Activated CD4-positive, alpha-beta T cell treated with anti-CD3 and anti-CD28 coated beads for 48 hours (primary cell): Measurements from ENCODE around the gene MPLKIP.
"Not testable (repeated sequence)": the region's sequence is repeated elsewhere in the genome, so short reads cannot be mapped to it uniquely, and the experiment has no call there.

Source experiments
- DNase-seq: peaks from one replicate; pipeline ENCODE4 v3.0.0-alpha.2; 2020

The MPLKIP gene

GRCh38 chr7:40134428-40135316 lies at the start of gene MPLKIP, which contains the start of gene SUGCT:
Gene MPLKIP, minus strand, starts transcription at chr7:40134622. Its CDS starts 55 bp downstream, at chr7:40134567.
Gene SUGCT, plus strand, starts transcription at chr7:40135005.
- DNase-seq, result peak; percentile 89

GRCh38 chr7:40182452-40182851 lies 48.0 kb upstream of the MPLKIP start:
- DNase-seq, result no peak

DNA sequence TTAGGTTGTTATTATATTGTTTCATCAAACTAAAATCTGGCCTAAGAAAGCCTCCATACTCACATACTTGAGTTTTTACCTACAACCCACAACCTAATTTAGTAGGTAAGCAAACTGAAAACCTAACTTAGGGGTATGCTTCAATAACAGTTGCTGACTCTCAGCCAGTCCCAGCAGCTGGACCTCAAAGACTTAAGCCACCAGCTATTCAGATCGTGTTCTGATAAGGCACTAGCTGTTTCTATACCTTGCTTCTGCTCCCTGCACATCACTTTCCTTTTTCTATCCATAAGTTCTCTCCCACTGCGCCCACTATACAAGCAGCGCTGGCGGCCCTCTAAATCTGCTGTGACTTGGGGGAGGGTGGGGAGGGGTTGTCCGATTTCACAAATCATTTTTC lies 42.6 kb upstream of the MPLKIP start:
- DNase-seq, result no peak

DNA sequence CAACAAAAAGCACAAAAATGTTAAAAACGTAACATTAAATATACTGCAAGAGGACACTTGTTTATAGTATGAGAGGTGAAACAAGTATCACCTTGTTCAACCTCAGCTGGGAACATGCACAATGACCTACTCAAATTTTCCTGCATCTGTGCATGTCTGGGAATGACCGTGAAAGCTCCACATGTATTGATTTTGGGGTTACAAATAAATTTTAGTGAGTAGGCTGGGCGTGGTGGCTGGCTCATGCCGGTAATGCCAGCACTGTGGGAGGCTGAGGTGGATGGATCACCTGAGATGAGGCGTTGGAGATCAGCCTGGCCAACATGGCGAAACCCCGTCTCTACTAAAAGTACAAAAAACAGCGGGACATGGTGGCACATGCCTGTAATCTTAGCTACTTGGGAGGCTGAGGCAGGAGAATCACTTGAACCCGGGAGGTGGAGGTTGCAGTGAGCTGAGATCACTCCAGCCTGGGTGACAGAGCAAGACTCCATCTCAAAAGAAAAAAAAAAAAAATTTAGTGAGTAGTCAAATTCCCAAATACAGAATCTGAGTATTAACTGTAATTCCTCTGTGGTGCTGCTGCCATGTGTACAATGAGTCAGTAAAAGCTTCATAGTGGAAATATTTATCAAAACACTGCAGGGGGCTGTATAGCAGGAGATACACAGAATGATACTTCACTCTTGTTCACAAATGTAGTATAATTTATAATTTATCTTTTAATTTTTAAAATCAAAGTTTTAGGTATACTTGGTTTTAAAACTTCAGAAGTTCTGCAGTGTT lies 41.5 kb upstream of the MPLKIP start:
- DNase-seq, result no peak

DNA sequence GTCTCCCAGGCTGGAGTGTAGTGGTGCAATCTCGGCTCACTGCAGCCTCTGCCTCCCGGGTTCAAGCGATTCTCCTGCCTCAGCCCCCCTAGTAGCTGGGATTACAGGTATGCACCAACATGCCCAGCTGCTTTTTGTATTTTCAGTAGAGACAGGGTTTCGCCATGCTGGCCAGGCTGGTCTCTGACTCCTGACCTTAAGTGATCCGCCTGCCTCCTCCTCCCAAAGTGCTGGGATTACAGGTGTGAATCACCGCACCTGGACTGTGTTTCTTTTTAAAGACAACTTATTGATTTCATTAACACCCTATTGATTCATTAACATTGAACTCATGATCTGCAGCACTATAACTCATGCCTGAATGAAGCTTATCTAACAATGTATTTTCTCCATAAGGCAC lies 40.8 kb upstream of the MPLKIP start:
- DNase-seq, result not testable (repeated sequence)

GRCh38 chr7:40173121-40173520 lies 38.7 kb upstream of the MPLKIP start:
- DNase-seq, result not testable (repeated sequence)

GRCh38 chr7:40168266-40168665 lies 33.8 kb upstream of the MPLKIP start:
- DNase-seq, result not testable (repeated sequence)

DNA sequence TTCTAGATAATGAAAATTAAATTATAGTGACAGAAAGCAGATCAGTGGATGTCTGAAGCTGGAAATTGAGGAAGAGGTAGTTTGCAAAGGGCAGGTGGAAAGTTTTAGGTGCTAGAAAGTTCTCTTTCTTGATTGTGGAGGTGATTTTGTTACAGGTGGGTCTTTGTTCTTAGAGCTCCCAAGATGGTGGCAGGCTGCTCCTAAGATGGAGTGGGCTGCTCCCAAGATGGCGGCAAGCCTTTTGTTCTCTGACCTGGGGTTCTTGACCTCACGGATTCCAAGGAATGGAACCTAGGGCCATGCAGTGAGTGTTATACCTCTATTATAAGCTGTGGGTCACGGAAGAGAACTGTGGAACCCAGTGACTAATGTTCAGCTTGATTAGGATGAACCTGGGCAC lies 32.9 kb upstream of the MPLKIP start:
- DNase-seq, result no peak

GRCh38 chr7:40165216-40165615 lies 30.8 kb upstream of the MPLKIP start:
- DNase-seq, result no peak

GRCh38 chr7:40162516-40162915 lies 28.1 kb upstream of the MPLKIP start:
- DNase-seq, result no peak

DNA sequence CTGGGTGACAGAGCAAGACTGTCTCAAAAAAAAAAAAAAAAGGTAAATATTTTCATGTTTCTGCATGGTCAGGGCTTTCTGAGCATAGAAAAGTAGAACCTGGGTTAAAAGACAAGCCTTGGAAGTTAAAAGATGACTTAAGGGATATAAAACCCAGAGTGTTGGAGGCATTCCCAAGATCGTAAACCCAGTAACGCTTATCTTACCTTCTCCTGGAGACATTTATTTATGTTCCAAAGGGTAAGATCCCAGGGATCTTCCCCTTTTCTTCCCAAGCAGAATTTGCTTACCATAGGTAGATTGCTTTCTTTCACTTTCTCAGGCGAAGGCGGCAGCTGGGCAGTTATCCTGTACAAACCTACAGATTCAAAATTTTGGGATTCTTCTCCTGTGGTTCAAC lies 22.6 kb upstream of the MPLKIP start:
- no peak for DNase-seq

DNA sequence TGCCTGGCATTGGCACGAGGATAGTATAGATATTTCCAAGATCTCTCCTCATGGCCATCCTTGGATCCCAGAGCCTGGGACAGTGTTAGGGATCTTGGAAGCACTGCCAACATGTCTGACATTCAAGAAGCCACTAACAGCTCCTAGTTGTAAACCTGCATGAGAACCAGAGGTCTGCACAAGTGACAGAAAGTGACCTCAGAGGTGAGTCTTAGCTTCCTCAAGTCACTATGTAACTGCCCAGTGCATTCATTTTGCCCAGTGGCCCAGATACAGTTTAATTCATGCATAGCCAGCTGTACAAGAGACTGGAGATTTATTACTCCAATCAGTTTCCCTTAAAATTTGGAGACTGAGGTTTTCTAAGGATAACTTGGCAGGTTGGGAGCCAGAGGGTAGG lies 17.1 kb upstream of the MPLKIP start:
- DNase-seq, result no peak

- no peak for DNase-seq
Observed at GRCh38 chr7:40148671-40149070, 14.2 kb upstream of the MPLKIP start.

DNA sequence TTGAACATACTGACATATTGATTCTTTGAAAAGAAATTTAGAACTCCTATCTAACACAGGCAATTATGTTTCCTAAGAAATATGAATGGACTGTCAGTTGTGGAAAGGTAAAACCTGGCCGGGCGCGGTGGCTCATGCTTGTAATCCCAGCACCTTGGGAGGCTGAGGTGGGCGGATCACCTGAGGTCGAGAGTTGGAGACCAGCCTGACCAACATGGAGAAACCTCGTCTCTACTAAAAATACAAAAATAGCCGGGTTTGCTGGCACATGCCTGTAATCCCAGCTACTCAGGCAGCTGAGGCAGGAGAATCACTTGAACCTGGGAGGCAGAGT lies 13.8 kb upstream of the MPLKIP start:
- DNase-seq, result not testable (repeated sequence)

DNA sequence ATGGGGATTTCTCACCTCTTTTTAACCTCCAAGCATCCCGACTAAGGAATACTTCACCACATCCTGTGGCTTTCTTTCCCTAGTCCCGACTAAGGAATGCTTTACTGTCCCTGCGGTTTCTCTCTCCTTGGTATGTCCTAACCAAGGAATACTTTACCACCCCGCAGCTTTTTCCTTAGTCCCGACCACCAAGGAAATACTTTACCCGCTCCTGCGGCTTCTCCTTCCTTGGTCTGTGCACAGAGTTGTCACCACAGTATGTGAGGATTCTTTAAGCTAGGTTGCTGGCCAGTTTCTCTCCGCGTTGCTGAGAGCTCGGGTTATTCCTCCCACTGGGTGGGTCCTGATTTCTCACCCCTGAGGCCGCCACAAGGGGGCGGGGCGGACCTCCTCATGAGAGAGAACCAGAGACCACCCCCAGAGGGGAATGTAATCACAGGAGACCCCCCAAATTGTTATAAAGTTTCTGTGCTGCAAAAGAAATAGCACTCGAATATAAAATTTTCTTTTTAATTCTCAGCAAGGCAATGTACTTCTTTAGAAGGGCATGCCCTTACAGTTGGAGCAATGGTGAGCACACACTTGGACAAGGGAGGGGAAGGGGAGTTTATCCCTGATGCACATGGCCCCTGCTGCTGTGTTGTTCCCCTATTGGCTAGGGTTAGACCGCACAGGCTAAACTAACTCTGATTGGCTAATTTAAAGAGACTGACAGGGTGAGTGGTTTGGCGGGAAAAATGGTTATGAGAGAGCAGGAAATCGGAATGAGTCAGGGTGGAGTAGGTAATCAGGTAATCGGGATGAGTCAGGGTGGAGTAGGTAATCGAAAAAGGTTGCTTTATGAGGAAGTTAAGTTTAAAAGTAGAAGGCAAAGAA lies 13.2 kb upstream of the MPLKIP start:
- DNase-seq, result no peak

DNA sequence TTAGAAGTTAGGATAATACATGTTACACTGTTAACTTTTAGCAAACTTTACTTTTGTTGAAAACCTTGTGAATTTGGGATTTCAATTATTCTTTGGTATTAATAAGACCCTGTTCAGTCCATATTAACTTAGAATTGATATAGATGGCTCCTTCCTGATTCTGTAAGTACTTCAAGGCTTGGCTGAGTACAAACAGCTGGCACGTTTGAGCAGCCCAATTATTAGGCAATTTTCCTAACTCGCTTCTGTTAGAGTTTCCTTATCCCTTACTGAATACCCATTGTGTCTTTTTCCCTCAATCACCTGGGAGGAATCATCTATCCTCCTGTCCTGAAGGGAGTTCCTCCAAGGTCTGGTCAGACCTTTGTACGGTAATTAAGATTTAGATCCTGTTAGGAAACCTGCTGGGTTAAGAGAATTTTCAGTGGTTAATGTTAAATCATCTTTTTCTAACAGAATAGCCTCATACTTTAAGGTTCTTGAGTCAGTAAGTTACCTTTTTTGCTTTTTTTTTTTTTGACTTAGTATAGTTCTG lies 11.2 kb upstream of the MPLKIP start:
- not testable (repeated sequence) for DNase-seq

- DNase-seq, result not testable (repeated sequence)
Observed at GRCh38 chr7:40141916-40142315, 7.5 kb upstream of the MPLKIP start.

- DNase-seq, result not testable (repeated sequence)
Observed at GRCh38 chr7:40139891-40140290, 5.5 kb upstream of the MPLKIP start.

DNA sequence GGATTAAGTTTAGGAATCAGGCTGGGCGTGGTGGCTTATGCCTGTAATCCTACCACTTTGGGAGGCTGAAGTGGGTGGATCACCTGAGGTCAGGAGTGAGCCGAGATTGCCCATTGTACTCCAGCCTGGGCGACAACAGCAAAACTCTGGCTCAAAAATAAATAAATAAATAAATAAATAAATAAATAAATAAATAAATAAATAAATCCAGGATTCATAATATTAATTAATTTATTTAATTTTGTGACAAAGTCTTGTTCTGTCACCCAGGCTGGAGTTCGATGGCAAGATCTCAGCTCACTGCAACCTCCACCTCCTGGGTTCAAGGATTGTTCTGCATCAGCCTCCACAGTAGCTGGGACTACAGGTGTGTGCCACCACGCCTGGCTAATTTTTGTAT lies 4.6 kb upstream of the MPLKIP start:
- no peak for DNase-seq

DNA sequence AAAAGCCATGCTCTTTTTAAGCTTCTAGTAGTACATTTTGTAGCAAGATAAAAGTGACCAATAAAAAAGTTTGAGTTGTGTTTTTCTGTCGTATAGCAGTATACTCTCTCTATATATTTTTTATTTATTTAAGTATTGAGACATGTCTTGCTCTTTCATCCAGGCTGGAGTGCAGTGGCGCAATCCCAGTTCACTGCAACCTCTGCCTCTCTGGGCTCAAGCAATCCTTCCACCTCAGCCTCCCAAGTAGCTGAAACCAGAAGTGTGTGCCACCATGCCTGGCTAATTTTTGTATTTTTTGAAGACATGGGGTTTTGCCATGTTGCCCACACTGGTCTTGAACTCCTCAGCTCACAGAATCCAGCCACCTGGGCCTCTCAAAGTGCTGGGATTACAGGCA lies 3.1 kb upstream of the MPLKIP start:
- no peak for DNase-seq

GRCh38 chr7:40135317-40135610 lies 842 bp upstream of the MPLKIP start:
- DNase-seq, result no peak

GRCh38 chr7:40133561-40134427 lies 628 bp downstream of the MPLKIP start:
- no peak for DNase-seq
